OCI-LY1 (cell line): ENCODE measurements around the gene GOLGA1.

Source experiments
- CTCF ChIP-seq: fragments of 200-600 bp; sonication (generic), shearing (Covaris generic); IDR thresholded peaks from 2 replicates; pipeline ENCODE4 v1.5.1; 2017; ENCODE audit warnings: mild to moderate bottlenecking, antibody characterized with exemption, low read length, moderate library complexity, mixed read lengths
- EZH2 ChIP-seq: fragments of 200-600 bp; sonication (generic), shearing (Covaris generic); IDR thresholded peaks from 2 replicates; pipeline ENCODE4 v1.8.0; 2017; ENCODE audit warnings: borderline replicate concordance, mixed run types, mild to moderate bottlenecking, antibody characterized with exemption, low read length, moderate library complexity, mixed read lengths

- no peak for TF ChIP-seq CTCF
- no peak for TF ChIP-seq EZH2
Measured at GRCh38 chr9:124887832-124888231, 53.1 kb downstream of the GOLGA1 start.
